Forelimb muscle (tissue), 1 donor: ENCODE measurements around the gene GABPA. TPM values are rescaled to one million over a fixed set of nuclear protein-coding genes. Genes with fewer than 3 reads are reported as not detected.

Experiments
- DNase-seq: peaks from one replicate; pipeline ENCODE4 v3.0.0-alpha.2; 2013; ENCODE audit warnings: low read depth
- polyA plus RNA-seq: library from polyadenylated mRNA; unstranded; fragments of 120-200 nt; gene quantifications from one replicate; pipeline ENCODE4 v1.2.1, GENCODE V29; 2013; ENCODE audit not compliant: insufficient read length

Gene GABPA
- polyA plus RNA-seq, 1 donor, result 29.5 TPM

- DNase-seq, result no peak
These were observed 74.2 kb downstream of the GABPA start for GRCh38 chr21:25809013-25809412.

GRCh38 chr21:25811186-25811585 lies 76.4 kb downstream of the GABPA start:
- no peak for DNase-seq

- DNase-seq, result no peak
These were observed 79.1 kb downstream of the GABPA start for GRCh38 chr21:25813917-25814316.

- DNase-seq, result no peak
These were observed 83.3 kb downstream of the GABPA start for GRCh38 chr21:25818121-25818520.

GRCh38 chr21:25818551-25818950 lies 83.8 kb downstream of the GABPA start:
- no peak for DNase-seq

Other genes starting within 250 kb of the GABPA start
- gene MRPL39, start 127.5 kb upstream of the GABPA start, polyA plus RNA-seq, result 31.5 TPM
- gene JAM2, start 95.7 kb upstream of the GABPA start, polyA plus RNA-seq, result 38.1 TPM
- 250 TPM for gene ATP5PF, start 68 bp upstream of the GABPA start, polyA plus RNA-seq